Neutrophil (primary cell): ENCODE data around the gene DLEC1.

ENCODE experiments used
- H3K27ac ChIP-seq: fragments of 200-600 bp; sonication (generic); 2 replicates; pipeline ENCODE4 v1.5.1; 2016; ENCODE audit warnings: mild to moderate bottlenecking, moderate library complexity
- H3K27me3 ChIP-seq: fragments of 200-600 bp; sonication (generic); 2 replicates; pipeline ENCODE4 v1.6.0; 2016; ENCODE audit warnings: mild to moderate bottlenecking
- H3K36me3 ChIP-seq: fragments of 200-600 bp; sonication (generic); 2 replicates; pipeline ENCODE4 v1.5.1; 2017
- H3K4me1 ChIP-seq, 2 experiments: fragments of 200-600 bp in 1 of 2; sonication (generic) in 1 of 2; 1 replicate in 1 of 2; 2 replicates in 1 of 2; pipeline versions ENCODE4 v1.5.1 to v1.6.1; 2013 to 2016; ENCODE audit warnings: low read depth in 1 of 2, low read length in 1 of 2, mild to moderate bottlenecking in 1 of 2, moderate library complexity in 1 of 2; ENCODE audit not compliant: control insufficient read depth in 1 of 2, insufficient read depth in 1 of 2
- H3K4me3 ChIP-seq, 2 experiments: fragments of 200-600 bp in 1 of 2; sonication (generic) in 1 of 2; 1 replicate in 1 of 2; 2 replicates in 1 of 2; pipeline ENCODE4 v1.5.1; 2013 to 2016; ENCODE audit warnings: low read depth in 1 of 2, low read length in 1 of 2, mild to moderate bottlenecking in 1 of 2, moderate library complexity in 1 of 2
- H3K9me3 ChIP-seq: fragments of 200-600 bp; sonication (generic); 2 replicates; pipeline ENCODE4 v1.5.1; 2016
- TF ChIP-seq, protein P1 (sequence below): fragments of 200-600 bp; sonication (generic); IDR thresholded peaks from 2 replicates; pipeline ENCODE4 v1.5.1; 2016; ENCODE audit warnings: antibody characterized with exemption

The DLEC1 gene

GRCh38 chr3:38136393-38136776 is 97.4 kb downstream of the DLEC1 start:
- Histone ChIP-seq H3K36me3 (peaks cover 54% of the 10 kb centered on the region), H3K9me3 (no peaks in the 10 kb centered on the region), H3K27ac (peak overlapping the region; percentile 94), H3K4me3 (peak overlapping the region; percentile 88 to 97), H3K27me3 (no peaks in the 10 kb centered on the region), H3K4me1 (peaks cover 66 to 80% of the 10 kb centered on the region in 2 experiments)
- TF ChIP-seq, protein P1, sequence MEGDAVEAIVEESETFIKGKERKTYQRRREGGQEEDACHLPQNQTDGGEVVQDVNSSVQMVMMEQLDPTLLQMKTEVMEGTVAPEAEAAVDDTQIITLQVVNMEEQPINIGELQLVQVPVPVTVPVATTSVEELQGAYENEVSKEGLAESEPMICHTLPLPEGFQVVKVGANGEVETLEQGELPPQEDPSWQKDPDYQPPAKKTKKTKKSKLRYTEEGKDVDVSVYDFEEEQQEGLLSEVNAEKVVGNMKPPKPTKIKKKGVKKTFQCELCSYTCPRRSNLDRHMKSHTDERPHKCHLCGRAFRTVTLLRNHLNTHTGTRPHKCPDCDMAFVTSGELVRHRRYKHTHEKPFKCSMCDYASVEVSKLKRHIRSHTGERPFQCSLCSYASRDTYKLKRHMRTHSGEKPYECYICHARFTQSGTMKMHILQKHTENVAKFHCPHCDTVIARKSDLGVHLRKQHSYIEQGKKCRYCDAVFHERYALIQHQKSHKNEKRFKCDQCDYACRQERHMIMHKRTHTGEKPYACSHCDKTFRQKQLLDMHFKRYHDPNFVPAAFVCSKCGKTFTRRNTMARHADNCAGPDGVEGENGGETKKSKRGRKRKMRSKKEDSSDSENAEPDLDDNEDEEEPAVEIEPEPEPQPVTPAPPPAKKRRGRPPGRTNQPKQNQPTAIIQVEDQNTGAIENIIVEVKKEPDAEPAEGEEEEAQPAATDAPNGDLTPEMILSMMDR, result no peak

DNA sequence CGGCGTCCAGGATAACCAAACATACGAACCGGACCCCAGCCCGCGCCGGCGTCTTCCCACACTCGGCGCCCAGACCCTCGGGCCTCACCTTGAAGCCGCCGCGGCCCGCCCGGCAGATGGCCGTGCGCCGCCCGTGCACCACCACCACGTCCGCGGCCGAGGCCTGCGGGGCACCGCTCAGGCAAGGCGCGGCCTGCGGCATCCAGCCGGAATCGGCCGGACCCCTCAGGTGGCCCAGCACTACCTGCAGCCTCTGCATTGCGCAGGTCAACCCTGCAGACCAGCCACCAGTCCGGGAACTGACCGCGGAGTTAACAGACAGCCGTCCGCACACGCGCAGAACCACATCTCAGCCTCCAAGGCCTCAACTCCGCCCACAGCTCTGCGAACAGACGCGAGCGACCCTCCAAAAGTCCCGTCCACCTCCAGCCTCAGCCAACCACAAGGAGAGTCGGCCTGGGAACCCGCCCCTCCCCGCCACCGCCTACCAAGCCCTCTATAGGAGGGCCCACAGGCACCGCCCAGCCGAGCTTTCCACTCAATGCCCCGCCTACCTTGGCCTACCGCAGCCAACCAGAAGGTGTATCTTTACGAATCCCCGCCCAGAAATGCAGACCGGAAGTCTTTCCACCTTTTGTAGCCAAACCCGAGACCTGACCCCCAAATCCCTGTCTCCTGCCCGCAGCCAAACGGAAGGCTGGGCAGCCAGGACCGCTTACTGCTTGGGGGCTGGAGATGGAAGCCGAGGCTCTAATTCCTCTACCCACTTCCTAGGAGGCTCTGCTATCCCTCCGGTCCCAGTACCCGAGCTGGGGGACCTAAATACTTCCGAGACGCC is 98.0 kb downstream of the DLEC1 start, which contains the start of gene ACAA1:
Gene ACAA1, minus strand, starts transcription at position 351 of the 838 bp plus-strand sequence. Its CDS starts 92 bp downstream, at position 259.
- Histone ChIP-seq H3K27ac (peak within 1 kb of the TSS; percentile 94), H3K36me3 (peaks cover 54% of the 10 kb centered on the region), H3K27me3 (no peaks in the 10 kb centered on the region), H3K4me3 (peak within 1 kb of the TSS; percentile 88 to 97), H3K9me3 (no peaks in the 10 kb centered on the region), H3K4me1 (peaks cover 72 to 81% of the 10 kb centered on the region in 2 experiments)
- TF ChIP-seq, protein P1, result peak; percentile 41

DNA sequence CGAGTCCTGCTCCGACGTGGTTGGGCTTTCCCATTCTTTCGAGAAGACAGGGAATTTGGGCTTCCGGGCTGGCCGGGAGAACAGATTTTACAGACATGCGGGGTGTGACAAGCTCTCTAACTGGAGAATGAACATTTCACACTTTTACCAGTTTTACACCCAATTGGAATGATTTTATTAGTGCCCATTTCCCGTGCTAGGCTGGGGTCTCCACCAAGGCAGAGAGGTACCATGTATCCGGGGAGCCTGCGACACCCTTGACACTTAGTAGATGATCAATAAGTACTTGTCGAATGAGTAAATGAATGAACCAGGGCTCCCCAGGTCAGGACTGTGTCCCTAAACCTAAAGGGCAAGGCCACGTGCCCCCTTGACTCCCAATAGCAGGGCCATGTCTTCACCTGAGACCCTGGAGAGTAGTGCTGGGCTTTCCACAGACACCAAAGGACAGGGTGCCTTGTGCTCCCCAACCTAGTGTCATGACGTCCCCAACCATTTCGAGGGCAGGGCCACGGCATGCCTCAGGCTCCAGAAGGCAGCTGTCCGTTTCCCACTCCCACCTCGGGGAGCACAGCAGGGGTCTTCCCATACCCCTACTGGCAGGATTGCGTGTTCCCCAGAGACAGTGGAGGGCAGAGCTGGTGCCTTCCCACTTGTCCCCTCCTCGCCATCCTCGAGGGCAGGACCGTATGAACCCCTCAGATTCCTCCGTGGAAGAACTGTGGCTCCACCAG is 98.8 kb downstream of the DLEC1 start:
- H3K9me3 ChIP-seq, result no peaks in the 10 kb centered on the region
- TF ChIP-seq, protein P1, result no peak
- peak overlapping the region; percentile 94 for H3K27ac ChIP-seq
- peaks cover 71 to 79% of the 10 kb centered on the region in 2 experiments for H3K4me1 ChIP-seq
- H3K4me3 ChIP-seq, result peak overlapping the region; percentile 88 to 97
- H3K36me3 ChIP-seq, result peaks cover 54% of the 10 kb centered on the region
- H3K27me3 ChIP-seq, result no peaks in the 10 kb centered on the region

GRCh38 chr3:38138349-38139190 is 99.6 kb downstream of the DLEC1 start, which contains the start of gene MYD88:
TSS of gene MYD88 (plus strand) at chr3:38138661. CDS start at chr3:38138701, 40 bp downstream.
- H3K4me1 ChIP-seq, result peaks cover 63 to 80% of the 10 kb centered on the region in 2 experiments

More at GRCh38 chr3:38138349-38139190, 99.6 kb downstream of the DLEC1 start, which contains the start of gene MYD88:
- Histone ChIP-seq H3K4me3 (peak within 1 kb of the TSS; percentile 88 to 97), H3K36me3 (peaks cover 49% of the 10 kb centered on the region), H3K27ac (peak within 1 kb of the TSS; percentile 94), H3K9me3 (no peaks in the 10 kb centered on the region), H3K27me3 (no peaks in the 10 kb centered on the region)
- TF ChIP-seq, protein P1, result no peak
